A549 (cell line): Measurements from ENCODE around the gene TMEM101.

Experiments used
- EP300 ChIP-seq, 2 experiments: fragments of >200 bp; sonication (Bioruptor Twin); formaldehyde crosslinking; IDR thresholded peaks; 2 replicates in 1 of 2; 3 replicates in 1 of 2; pipeline ENCODE4 v1.6.1; 2016 to 2017
- KDM5A ChIP-seq: fragments of 200-600 bp; sonication (generic); IDR thresholded peaks from 2 replicates; pipeline ENCODE4 v1.6.1; 2016; ENCODE audit warnings: antibody characterized with exemption, mild to moderate bottlenecking
- POLR2A ChIP-seq: IDR thresholded peaks from 2 replicates; pipeline ENCODE4 v1.6.1; 2012; ENCODE audit warnings: mild to moderate bottlenecking, low read length
- RAD21 ChIP-seq, 2 experiments: fragments of >200 bp in 1 of 2; sonication (Bioruptor Twin) in 1 of 2; formaldehyde crosslinking in 1 of 2; IDR thresholded peaks in 1 of 2; conservative IDR thresholded peaks in 1 of 2; 2 replicates in 1 of 2; 3 replicates in 1 of 2; pipeline ENCODE4 v1.6.1; 2012 to 2018; ENCODE audit warnings: inconsistent platforms in 1 of 2
- RCOR1 ChIP-seq: fragments of 150-350 bp; IDR thresholded peaks from 2 replicates; pipeline ENCODE4 v1.6.1; 2014; ENCODE audit warnings: antibody characterized with exemption, low read length, low read depth
- ZC3H11A ChIP-seq: fragments of 450-650 bp; IDR thresholded peaks from 2 replicates; pipeline ENCODE4 v1.6.1; 2014; ENCODE audit warnings: antibody characterized with exemption, mild to moderate bottlenecking
- TF ChIP-seq, protein P1 (sequence below): fragments of 200-600 bp; sonication (generic); IDR thresholded peaks from 2 replicates; pipeline ENCODE4 v1.6.1; 2016; ENCODE audit warnings: antibody characterized with exemption, mild to moderate bottlenecking, moderate library complexity
- TF ChIP-seq, protein P2 (sequence below): fragments of >200 bp; sonication (Bioruptor Twin); formaldehyde crosslinking; IDR thresholded peaks from 3 replicates; pipeline ENCODE4 v1.5.1; 2016
- TF ChIP-seq, protein P3 (sequence below): IDR thresholded peaks from 2 replicates; pipeline ENCODE4 v1.6.1; 2012

DNA sequence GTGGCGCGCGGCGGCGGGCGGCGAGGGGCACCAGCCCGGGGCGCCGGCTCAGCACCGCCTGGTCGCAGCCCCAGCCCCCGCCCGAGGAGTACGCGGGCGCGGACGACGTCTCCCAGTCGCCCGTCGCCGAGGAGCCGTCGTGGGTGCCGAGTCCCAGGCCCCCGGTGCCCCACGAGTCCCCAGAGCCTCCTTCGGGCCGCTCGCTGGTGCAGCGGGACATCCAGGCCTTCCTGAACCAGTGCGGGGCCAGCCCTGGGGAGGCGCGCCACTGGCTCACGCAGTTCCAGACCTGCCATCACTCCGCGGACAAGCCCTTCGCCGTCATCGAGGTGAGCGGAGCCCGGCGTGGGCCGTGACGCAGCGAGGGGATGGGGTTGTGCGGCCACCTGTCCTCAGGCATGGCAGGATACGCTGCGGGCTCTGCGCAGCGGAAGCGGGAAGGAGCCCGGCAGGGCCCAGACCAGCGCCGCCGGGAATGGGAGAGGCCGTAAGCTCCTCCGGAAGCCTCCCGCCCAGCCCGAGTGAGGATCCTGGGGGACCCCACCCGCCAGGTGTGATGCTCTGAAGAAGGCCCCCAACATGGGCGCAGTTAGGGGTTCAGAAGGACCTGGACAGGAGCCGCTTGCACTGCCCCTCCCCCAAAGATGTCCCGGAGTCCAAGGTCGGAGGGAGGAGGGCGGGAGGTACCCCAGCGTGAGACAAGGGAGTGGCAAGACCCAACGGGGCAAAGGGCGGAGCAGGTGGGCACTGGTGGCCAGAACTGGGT, 9.8 kb downstream of the TMEM101 start:
- TF ChIP-seq, protein P1, sequence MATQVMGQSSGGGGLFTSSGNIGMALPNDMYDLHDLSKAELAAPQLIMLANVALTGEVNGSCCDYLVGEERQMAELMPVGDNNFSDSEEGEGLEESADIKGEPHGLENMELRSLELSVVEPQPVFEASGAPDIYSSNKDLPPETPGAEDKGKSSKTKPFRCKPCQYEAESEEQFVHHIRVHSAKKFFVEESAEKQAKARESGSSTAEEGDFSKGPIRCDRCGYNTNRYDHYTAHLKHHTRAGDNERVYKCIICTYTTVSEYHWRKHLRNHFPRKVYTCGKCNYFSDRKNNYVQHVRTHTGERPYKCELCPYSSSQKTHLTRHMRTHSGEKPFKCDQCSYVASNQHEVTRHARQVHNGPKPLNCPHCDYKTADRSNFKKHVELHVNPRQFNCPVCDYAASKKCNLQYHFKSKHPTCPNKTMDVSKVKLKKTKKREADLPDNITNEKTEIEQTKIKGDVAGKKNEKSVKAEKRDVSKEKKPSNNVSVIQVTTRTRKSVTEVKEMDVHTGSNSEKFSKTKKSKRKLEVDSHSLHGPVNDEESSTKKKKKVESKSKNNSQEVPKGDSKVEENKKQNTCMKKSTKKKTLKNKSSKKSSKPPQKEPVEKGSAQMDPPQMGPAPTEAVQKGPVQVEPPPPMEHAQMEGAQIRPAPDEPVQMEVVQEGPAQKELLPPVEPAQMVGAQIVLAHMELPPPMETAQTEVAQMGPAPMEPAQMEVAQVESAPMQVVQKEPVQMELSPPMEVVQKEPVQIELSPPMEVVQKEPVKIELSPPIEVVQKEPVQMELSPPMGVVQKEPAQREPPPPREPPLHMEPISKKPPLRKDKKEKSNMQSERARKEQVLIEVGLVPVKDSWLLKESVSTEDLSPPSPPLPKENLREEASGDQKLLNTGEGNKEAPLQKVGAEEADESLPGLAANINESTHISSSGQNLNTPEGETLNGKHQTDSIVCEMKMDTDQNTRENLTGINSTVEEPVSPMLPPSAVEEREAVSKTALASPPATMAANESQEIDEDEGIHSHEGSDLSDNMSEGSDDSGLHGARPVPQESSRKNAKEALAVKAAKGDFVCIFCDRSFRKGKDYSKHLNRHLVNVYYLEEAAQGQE = no peak
- TF ChIP-seq, protein P2, sequence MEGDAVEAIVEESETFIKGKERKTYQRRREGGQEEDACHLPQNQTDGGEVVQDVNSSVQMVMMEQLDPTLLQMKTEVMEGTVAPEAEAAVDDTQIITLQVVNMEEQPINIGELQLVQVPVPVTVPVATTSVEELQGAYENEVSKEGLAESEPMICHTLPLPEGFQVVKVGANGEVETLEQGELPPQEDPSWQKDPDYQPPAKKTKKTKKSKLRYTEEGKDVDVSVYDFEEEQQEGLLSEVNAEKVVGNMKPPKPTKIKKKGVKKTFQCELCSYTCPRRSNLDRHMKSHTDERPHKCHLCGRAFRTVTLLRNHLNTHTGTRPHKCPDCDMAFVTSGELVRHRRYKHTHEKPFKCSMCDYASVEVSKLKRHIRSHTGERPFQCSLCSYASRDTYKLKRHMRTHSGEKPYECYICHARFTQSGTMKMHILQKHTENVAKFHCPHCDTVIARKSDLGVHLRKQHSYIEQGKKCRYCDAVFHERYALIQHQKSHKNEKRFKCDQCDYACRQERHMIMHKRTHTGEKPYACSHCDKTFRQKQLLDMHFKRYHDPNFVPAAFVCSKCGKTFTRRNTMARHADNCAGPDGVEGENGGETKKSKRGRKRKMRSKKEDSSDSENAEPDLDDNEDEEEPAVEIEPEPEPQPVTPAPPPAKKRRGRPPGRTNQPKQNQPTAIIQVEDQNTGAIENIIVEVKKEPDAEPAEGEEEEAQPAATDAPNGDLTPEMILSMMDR = no peak
- TF ChIP-seq, protein P3, sequence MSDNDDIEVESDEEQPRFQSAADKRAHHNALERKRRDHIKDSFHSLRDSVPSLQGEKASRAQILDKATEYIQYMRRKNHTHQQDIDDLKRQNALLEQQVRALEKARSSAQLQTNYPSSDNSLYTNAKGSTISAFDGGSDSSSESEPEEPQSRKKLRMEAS = no peak
- TF ChIP-seq EP300 (IDR thresholded peaks at IDR 0.05) (no peak), KDM5A (no peak), POLR2A (no peak), RCOR1 (no peak), RAD21 (conservative IDR thresholded peaks at IDR 0.05 in 1 of 2, IDR thresholded peaks at IDR 0.05 in 1 of 2) (no peak), ZC3H11A (no peak)
